ENCODE results near the gene NGF.

GRCh38 chr1:115314092-115314491 is 24.0 kb downstream of the NGF start:
- TF ChIP-seq, protein P1, sequence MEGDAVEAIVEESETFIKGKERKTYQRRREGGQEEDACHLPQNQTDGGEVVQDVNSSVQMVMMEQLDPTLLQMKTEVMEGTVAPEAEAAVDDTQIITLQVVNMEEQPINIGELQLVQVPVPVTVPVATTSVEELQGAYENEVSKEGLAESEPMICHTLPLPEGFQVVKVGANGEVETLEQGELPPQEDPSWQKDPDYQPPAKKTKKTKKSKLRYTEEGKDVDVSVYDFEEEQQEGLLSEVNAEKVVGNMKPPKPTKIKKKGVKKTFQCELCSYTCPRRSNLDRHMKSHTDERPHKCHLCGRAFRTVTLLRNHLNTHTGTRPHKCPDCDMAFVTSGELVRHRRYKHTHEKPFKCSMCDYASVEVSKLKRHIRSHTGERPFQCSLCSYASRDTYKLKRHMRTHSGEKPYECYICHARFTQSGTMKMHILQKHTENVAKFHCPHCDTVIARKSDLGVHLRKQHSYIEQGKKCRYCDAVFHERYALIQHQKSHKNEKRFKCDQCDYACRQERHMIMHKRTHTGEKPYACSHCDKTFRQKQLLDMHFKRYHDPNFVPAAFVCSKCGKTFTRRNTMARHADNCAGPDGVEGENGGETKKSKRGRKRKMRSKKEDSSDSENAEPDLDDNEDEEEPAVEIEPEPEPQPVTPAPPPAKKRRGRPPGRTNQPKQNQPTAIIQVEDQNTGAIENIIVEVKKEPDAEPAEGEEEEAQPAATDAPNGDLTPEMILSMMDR (IDR thresholded peaks at IDR 0.05), result no peak
- no peak for TF ChIP-seq EP300 (IDR thresholded peaks at IDR 0.05; ENCODE audit: low read depth)

Measured in transverse colon (tissue), 3 donors.